B cell (primary cell): Measurements from ENCODE around the gene USB1. TPM values are rescaled to one million over a fixed set of nuclear protein-coding genes. Genes with fewer than 3 reads are reported as not detected.
"Not testable (repeated sequence)": the region's sequence is repeated elsewhere in the genome, so short reads cannot be mapped to it uniquely, and the experiment has no call there.

Experiments used
- ATAC-seq: fragments of 200-7000 bp; cut with Tn5 transposase; one replicate; pipeline ENCODE4 v1.10.0; 2021; ENCODE audit warnings: low read depth, mild to moderate bottlenecking, moderate number of reproducible peaks, moderate library complexity
- CTCF ChIA-PET: fragments of 350-600 bp; sonication (Branson Sonifier 250); formaldehyde crosslinking; loops from one replicate; lab custom pipeline; 2021; ENCODE audit warnings: antibody characterized with exemption, inconsistent platforms; lab: Charles Lee
- POLR2A ChIA-PET: fragments of 350-600 bp; sonication (Branson Sonifier 250); formaldehyde crosslinking; loops from one replicate; lab custom pipeline; 2021; ENCODE audit warnings: antibody characterized with exemption; lab: Charles Lee
- DNase-seq: peaks from one replicate; pipeline ENCODE4 v3.0.0; 2013
- H2AFZ ChIP-seq: 2 replicates; pipeline ENCODE4 v1.6.1; 2012; ENCODE audit warnings: mild to moderate bottlenecking, low read depth, low read length; ENCODE audit not compliant: insufficient read depth, poor library complexity, severe bottlenecking
- H3K27ac ChIP-seq, 2 donors: 1 replicate in 1 of 2; 2 replicates in 1 of 2; pipeline ENCODE4 v1.5.1; 2012 to 2013; ENCODE audit warnings: low read length in 2 of 2, mild to moderate bottlenecking in 2 of 2, moderate library complexity in 1 of 2
- H3K27me3 ChIP-seq, 4 experiments: fragments of 200-600 bp in 1 of 4; sonication (generic) in 1 of 4; replicated peaks in 1 of 4; 1 replicate in 2 of 4; 2 replicates in 2 of 4; pipeline versions ENCODE4 v1.6.1 to v1.7.0; 2013 to 2016; ENCODE audit warnings: low read length in 3 of 4, mild to moderate bottlenecking in 2 of 4, mixed read lengths in 1 of 4, moderate library complexity in 1 of 4; ENCODE audit not compliant: insufficient read depth in 4 of 4, control insufficient read depth in 3 of 4; ENCODE audit errors: control extremely low read depth in 1 of 4
- H3K36me3 ChIP-seq, 2 experiments: replicated peaks in 1 of 2; 1 replicate in 1 of 2; 2 replicates in 1 of 2; pipeline versions ENCODE4 v1.6.1 to v1.7.1; 2013; ENCODE audit warnings: low read length in 1 of 2; ENCODE audit not compliant: insufficient read depth in 2 of 2, control insufficient read depth in 1 of 2; ENCODE audit errors: control extremely low read depth in 1 of 2, extremely low read depth in 1 of 2
- H3K4me1 ChIP-seq, 2 donors: fragments of 200-600 bp in 1 of 2; sonication (generic) in 1 of 2; 1 replicate in 1 of 2; 2 replicates in 1 of 2; pipeline versions ENCODE4 v1.5.1 to v1.6.1; 2013 to 2017; ENCODE audit warnings: low read length in 2 of 2; ENCODE audit not compliant: control insufficient read depth in 2 of 2, insufficient read depth in 2 of 2
- H3K4me2 ChIP-seq: replicated peaks from 2 replicates; pipeline ENCODE3; 2012; ENCODE audit warnings: mild to moderate bottlenecking, low read depth, low read length; ENCODE audit not compliant: poor library complexity, severe bottlenecking
- H3K4me3 ChIP-seq, 5 experiments: fragments of 200-600 bp in 1 of 5; sonication (generic) in 1 of 5; 1 replicate in 3 of 5; 2 replicates in 2 of 5; pipeline versions ENCODE4 v1.5.1 to v1.7.0; 2011 to 2016; ENCODE audit warnings: low read length in 4 of 5, mild to moderate bottlenecking in 4 of 5, low read depth in 2 of 5, control low read depth in 1 of 5, moderate library complexity in 1 of 5; ENCODE audit not compliant: insufficient read depth in 1 of 5; ENCODE audit errors: control extremely low read depth in 1 of 5, extremely low read depth in 1 of 5
- H3K79me2 ChIP-seq: fragments of 200-600 bp; sonication (generic); one replicate; pipeline ENCODE4 v1.6.0; 2016; ENCODE audit warnings: low read length; ENCODE audit not compliant: control insufficient read depth, insufficient read depth
- H3K9ac ChIP-seq: fragments of 200-600 bp; sonication (generic); 2 replicates; pipeline ENCODE4 v1.6.1; 2017; ENCODE audit warnings: mild to moderate bottlenecking, low read length, moderate library complexity
- H3K9me3 ChIP-seq, 3 donors: one replicate each; pipeline versions ENCODE4 v1.6.1 to v1.7.1; 2013; ENCODE audit warnings: low read length in 2 of 3; ENCODE audit not compliant: control insufficient read depth in 2 of 3, insufficient read depth in 1 of 3; ENCODE audit errors: control extremely low read depth in 1 of 3
- H4K20me1 ChIP-seq: 2 replicates; pipeline ENCODE4 v1.6.0; 2012; ENCODE audit warnings: mild to moderate bottlenecking, low read length; ENCODE audit not compliant: insufficient read depth, control insufficient read depth, poor library complexity, severe bottlenecking
- H3K27ac Mint-ChIP-seq: one replicate; pipeline ENCODE4 v1.8.0; 2021; ENCODE audit warnings: mixed read lengths
- H3K27me3 Mint-ChIP-seq: one replicate; pipeline ENCODE4 v1.8.0; 2021; ENCODE audit warnings: mixed read lengths
- H3K4me1 Mint-ChIP-seq: one replicate; pipeline ENCODE4 v1.8.0; 2021; ENCODE audit warnings: mixed read lengths
- H3K4me3 Mint-ChIP-seq: one replicate; pipeline ENCODE4 v1.8.0; 2021; ENCODE audit warnings: mixed read lengths
- H3K9me3 Mint-ChIP-seq: one replicate; pipeline ENCODE4 v1.8.0; 2022; ENCODE audit warnings: mixed read lengths; ENCODE audit not compliant: insufficient read depth
- CTCF ChIP-seq: fragments of 200-600 bp; IDR thresholded peaks from one replicate; pipeline ENCODE4 v1.8.0; 2022; ENCODE audit warnings: antibody characterized with exemption, mild to moderate bottlenecking
- EZH2 ChIP-seq: IDR thresholded peaks from 2 replicates; pipeline ENCODE4 v1.6.1; 2012; ENCODE audit warnings: borderline replicate concordance, low read depth, mild to moderate bottlenecking, moderate library complexity, low read length; ENCODE audit not compliant: insufficient read depth, poor library complexity, severe bottlenecking
- WGBS: methylation state at CpG from one replicate; pipeline ENCODE4 v1.1.5; 2013; ENCODE audit warnings: missing lambda C conversion rate; ENCODE audit not compliant: insufficient coverage; 5-methylcytosine and 5-hydroxymethylcytosine counted together
- intact Hi-C: fragments of 100-400 bp; cut with micrococcal nuclease; formaldehyde crosslinking; loops from one replicate; pipeline ENCODE4 v1.10.0; 2022
- polyA plus RNA-seq: library from polyadenylated mRNA; depleted of rRNA; stranded (reverse); fragments of >200 nt; gene quantifications from 2 replicates; pipeline ENCODE4 v1.2.3, GENCODE V29; 2012
- total RNA-seq, 2 donors: library from RNA; stranded (reverse); fragments of 120-200 nt in 1 of 2; gene quantifications; 1 replicate in 1 of 2; 2 replicates in 1 of 2; pipeline versions ENCODE4 v1.2.3 to v1.2.4, GENCODE V29; 2013 to 2022

USB1 gene
- total and polyA plus RNA-seq, 2 donors (not counting 1 experiment from before 2014, with no cell fraction given): 32.8 to 37.0 TPM

DNA sequence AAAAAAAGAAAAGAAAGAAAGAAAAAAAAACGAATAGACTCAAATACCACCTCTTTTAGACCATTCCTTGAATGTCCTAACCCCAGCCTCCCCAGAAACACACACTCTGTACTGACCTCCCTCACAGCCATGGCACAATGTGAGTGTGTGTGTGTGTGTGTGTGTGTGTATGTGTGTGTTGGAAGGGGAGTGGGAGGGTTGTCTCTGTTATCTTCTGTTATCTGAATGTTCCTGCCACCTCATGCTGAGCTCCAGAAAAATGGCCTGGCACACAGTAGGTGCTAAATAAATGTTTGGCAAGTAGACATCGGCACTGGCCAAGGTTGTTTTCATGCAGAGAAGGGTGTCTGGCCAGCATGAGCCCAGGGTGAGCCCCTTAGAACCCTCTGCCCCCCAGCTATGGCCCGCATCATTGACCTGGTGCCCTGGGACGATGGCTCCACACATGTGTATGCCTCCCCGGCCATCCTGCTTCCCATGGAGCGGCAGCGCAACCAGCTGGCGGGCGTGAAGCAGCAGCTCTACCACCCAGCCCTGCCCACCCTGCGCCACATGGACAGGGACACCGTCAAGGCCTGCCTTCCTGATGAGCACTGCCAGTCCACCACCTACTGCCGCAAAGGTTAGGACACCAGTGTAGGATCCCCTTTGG, 23.7 kb upstream of the USB1 start:
- Histone ChIP-seq H3K27ac (no peak overlapping the region), H3K4me2 (no peak overlapping the region), H3K27me3 (peaks cover 0 to 6% (median 2%) of the 10 kb centered on the region in 4 experiments), H3K9me3 (no peaks in the 10 kb centered on the region), H4K20me1 (no peaks in the 10 kb centered on the region), H3K9ac (no peak overlapping the region), H2AFZ (no peak overlapping the region), H3K4me1 (no peaks in the 10 kb centered on the region), H3K79me2 (no peaks in the 10 kb centered on the region), H3K36me3 (no peaks in the 10 kb centered on the region), H3K4me3 (no peak overlapping the region)
- intact Hi-C loops: no loop called here
- no peaks in the 10 kb centered on the region for H3K9me3 Mint-ChIP-seq
- 91% methylated on average over 11 of the region's 12 CpGs for WGBS
- H3K27ac Mint-ChIP-seq: no peak overlapping the region
- H3K4me3 Mint-ChIP-seq: no peak overlapping the region
- POLR2A ChIA-PET: no interaction called here
- H3K27me3 Mint-ChIP-seq: peaks cover 25% of the 10 kb centered on the region
- no peaks in the 10 kb centered on the region for H3K4me1 Mint-ChIP-seq
- DNase-seq (no peak), ATAC-seq (no peak)
- CTCF ChIA-PET: no interaction called here
- no peak for TF ChIP-seq CTCF
- no peak for TF ChIP-seq EZH2

DNA sequence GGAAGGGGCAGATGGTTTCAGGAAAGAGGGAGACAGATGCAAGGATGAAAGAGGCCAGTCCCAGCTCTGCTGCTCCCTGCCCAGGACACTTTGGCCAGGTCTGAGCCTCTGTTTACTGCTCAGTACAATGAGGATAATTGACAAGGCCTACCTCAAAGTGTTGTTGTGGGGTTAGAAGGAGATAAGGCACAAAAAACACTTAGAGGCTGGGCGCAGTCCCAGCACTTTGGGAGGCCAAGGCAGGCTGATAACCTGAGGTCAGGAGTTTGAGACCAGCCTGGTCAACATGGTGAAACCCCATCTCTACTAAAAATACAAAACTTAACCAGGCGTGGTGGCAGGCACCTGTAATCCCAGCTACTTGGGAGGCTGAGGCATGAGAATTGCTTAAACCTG, 23.1 kb upstream of the USB1 start:
- H3K79me2 ChIP-seq, intact Hi-C loops, ATAC-seq, POLR2A ChIA-PET, H3K4me3 Mint-ChIP-seq, H3K9me3 ChIP-seq, H3K27me3 ChIP-seq, H3K9me3 Mint-ChIP-seq, H4K20me1 ChIP-seq, H3K4me2 ChIP-seq, H3K9ac ChIP-seq, H2AFZ ChIP-seq, H3K4me1 Mint-ChIP-seq, H3K27ac Mint-ChIP-seq, CTCF ChIA-PET, H3K4me1 ChIP-seq, H3K36me3 ChIP-seq, H3K4me3 ChIP-seq, H3K27ac ChIP-seq, DNase-seq: not testable (repeated sequence)
- no CpG with 5 or more reads among the region's 2 CpGs for WGBS
- H3K27me3 Mint-ChIP-seq: peaks cover 25% of the 10 kb centered on the region
